ENCODE results near the gene MGLL.

MGLL gene

GRCh38 chr3:127772273-127772672, 50.0 kb downstream of the MGLL start:
- no peak for FAIRE-seq

- FAIRE-seq, result no peak
Observed at GRCh38 chr3:127771746-127772145, 50.6 kb downstream of the MGLL start.

- FAIRE-seq, result no peak
Observed at GRCh38 chr3:127770671-127771355, 51.5 kb downstream of the MGLL start.

- FAIRE-seq, result no peak
Observed at GRCh38 chr3:127769284-127770081, 52.8 kb downstream of the MGLL start.

- FAIRE-seq, result no peak
Observed at GRCh38 chr3:127768346-127769008, 53.8 kb downstream of the MGLL start.

- FAIRE-seq, result no peak
Observed at GRCh38 chr3:127767126-127767525, 55.2 kb downstream of the MGLL start.

- no peak for FAIRE-seq
Observed at GRCh38 chr3:127765735-127766134, 56.6 kb downstream of the MGLL start.

GRCh38 chr3:127764841-127765362, 57.4 kb downstream of the MGLL start:
- no peak for FAIRE-seq

GRCh38 chr3:127764301-127764700, 58.0 kb downstream of the MGLL start:
- no peak for FAIRE-seq

GRCh38 chr3:127763816-127764215, 58.5 kb downstream of the MGLL start:
- no peak for FAIRE-seq

- no peak for FAIRE-seq
Observed at GRCh38 chr3:127763337-127763736, 59.0 kb downstream of the MGLL start.

- FAIRE-seq, result no peak
Observed at GRCh38 chr3:127762787-127763105, 59.6 kb downstream of the MGLL start.

- no peak for FAIRE-seq
Observed at GRCh38 chr3:127762077-127762786, 60.1 kb downstream of the MGLL start.

- no peak for FAIRE-seq
Observed at GRCh38 chr3:127761441-127761801, 60.9 kb downstream of the MGLL start.

GRCh38 chr3:127760791-127761440, 61.4 kb downstream of the MGLL start:
- FAIRE-seq, result no peak

- FAIRE-seq, result no peak
Observed at GRCh38 chr3:127760361-127760760, 62.0 kb downstream of the MGLL start.

GRCh38 chr3:127759826-127760225, 62.5 kb downstream of the MGLL start:
- FAIRE-seq, result no peak

- no peak for FAIRE-seq
Observed at GRCh38 chr3:127758013-127758412, 64.3 kb downstream of the MGLL start.

GRCh38 chr3:127755305-127755681, 67.0 kb downstream of the MGLL start:
- no peak for FAIRE-seq

- no peak for FAIRE-seq
Observed at GRCh38 chr3:127754411-127755304, 67.7 kb downstream of the MGLL start.

- FAIRE-seq, result no peak
Observed at GRCh38 chr3:127753898-127754410, 68.4 kb downstream of the MGLL start.

Data from colon (tissue), 2 donors.